ENCODE data around the gene IQGAP2.

IQGAP2 gene

GRCh38 chr5:76462097-76462667, 59.1 kb downstream of the IQGAP2 start:
- no peak for TF ChIP-seq USF1 (IDR thresholded peaks at IDR 0.05)
- no peak for TF ChIP-seq TCF12 (IDR thresholded peaks at IDR 0.05; ENCODE audit: low read depth)
- TF ChIP-seq YY1 (IDR thresholded peaks at IDR 0.05; ENCODE audit: low read depth), result no peak

- no peak for TF ChIP-seq RAD21 (IDR thresholded peaks at IDR 0.05; ENCODE audit: low read depth)
Measured at GRCh38 chr5:76467216-76467615, 64.1 kb downstream of the IQGAP2 start.

GRCh38 chr5:76468635-76469425, 65.7 kb downstream of the IQGAP2 start:
- TF ChIP-seq YY1 (IDR thresholded peaks at IDR 0.05; ENCODE audit: low read depth), result no peak
- TF ChIP-seq FOXM1 (IDR thresholded peaks at IDR 0.05; ENCODE audit: borderline replicate concordance, low read depth), result no peak
- TF ChIP-seq CREB1 (IDR thresholded peaks at IDR 0.05; ENCODE audit: low read depth), result no peak
- no peak for TF ChIP-seq REST (IDR thresholded peaks at IDR 0.05; ENCODE audit: low read depth)
- TF ChIP-seq MAX (IDR thresholded peaks at IDR 0.05), result no peak
- TF ChIP-seq TAF1 (IDR thresholded peaks at IDR 0.05; ENCODE audit: low read depth), result no peak
- TF ChIP-seq CEBPB (IDR thresholded peaks at IDR 0.05), result no peak
- TF ChIP-seq USF1 (IDR thresholded peaks at IDR 0.05), result no peak
- no peak for TF ChIP-seq ZBTB7A (IDR thresholded peaks at IDR 0.05; ENCODE audit: low read depth)
- no peak for TF ChIP-seq EGR1 (IDR thresholded peaks at IDR 0.05)
- no peak for TF ChIP-seq RAD21 (IDR thresholded peaks at IDR 0.05; ENCODE audit: low read depth)
- no peak for TF ChIP-seq NFIC (IDR thresholded peaks at IDR 0.05)
- no peak for TF ChIP-seq EP300 (IDR thresholded peaks at IDR 0.05; ENCODE audit: borderline replicate concordance)
- TF ChIP-seq TEAD4 (IDR thresholded peaks at IDR 0.05), result no peak
- TF ChIP-seq TCF12 (IDR thresholded peaks at IDR 0.05; ENCODE audit: low read depth), result no peak

- TF ChIP-seq YY1 (IDR thresholded peaks at IDR 0.05; ENCODE audit: low read depth) (no peak), NFIC (IDR thresholded peaks at IDR 0.05) (no peak), REST (IDR thresholded peaks at IDR 0.05; ENCODE audit: low read depth) (no peak), FOXM1 (IDR thresholded peaks at IDR 0.05; ENCODE audit: borderline replicate concordance, low read depth) (no peak)
Measured at GRCh38 chr5:76469656-76470290, 66.7 kb downstream of the IQGAP2 start.

- no peak for TF ChIP-seq CREB1 (IDR thresholded peaks at IDR 0.05; ENCODE audit: low read depth)
- no peak for TF ChIP-seq EP300 (IDR thresholded peaks at IDR 0.05; ENCODE audit: borderline replicate concordance)
Measured at GRCh38 chr5:76470976-76471375, 67.9 kb downstream of the IQGAP2 start.

GRCh38 chr5:76471406-76471805, 68.3 kb downstream of the IQGAP2 start:
- TF ChIP-seq TEAD4 (IDR thresholded peaks at IDR 0.05), result no peak
- no peak for TF ChIP-seq TCF12 (IDR thresholded peaks at IDR 0.05; ENCODE audit: low read depth)
- TF ChIP-seq EP300 (IDR thresholded peaks at IDR 0.05; ENCODE audit: borderline replicate concordance), result no peak
- TF ChIP-seq RAD21 (IDR thresholded peaks at IDR 0.05; ENCODE audit: low read depth), result no peak
- no peak for TF ChIP-seq CEBPB (IDR thresholded peaks at IDR 0.05)
- no peak for TF ChIP-seq NFIC (IDR thresholded peaks at IDR 0.05)
- no peak for TF ChIP-seq ZBTB7A (IDR thresholded peaks at IDR 0.05; ENCODE audit: low read depth)
- TF ChIP-seq EGR1 (IDR thresholded peaks at IDR 0.05), result no peak
- no peak for TF ChIP-seq TAF1 (IDR thresholded peaks at IDR 0.05; ENCODE audit: low read depth)

- TF ChIP-seq REST (IDR thresholded peaks at IDR 0.05; ENCODE audit: low read depth) (no peak), FOXM1 (IDR thresholded peaks at IDR 0.05; ENCODE audit: borderline replicate concordance, low read depth) (no peak), TAF1 (IDR thresholded peaks at IDR 0.05; ENCODE audit: low read depth) (no peak), ZBTB7A (IDR thresholded peaks at IDR 0.05; ENCODE audit: low read depth) (no peak), YY1 (IDR thresholded peaks at IDR 0.05; ENCODE audit: low read depth) (no peak), RAD21 (IDR thresholded peaks at IDR 0.05; ENCODE audit: low read depth) (no peak), TCF12 (IDR thresholded peaks at IDR 0.05; ENCODE audit: low read depth) (no peak), EP300 (IDR thresholded peaks at IDR 0.05; ENCODE audit: borderline replicate concordance) (no peak), NFIC (IDR thresholded peaks at IDR 0.05) (no peak), CREB1 (IDR thresholded peaks at IDR 0.05; ENCODE audit: low read depth) (no peak), TEAD4 (IDR thresholded peaks at IDR 0.05) (no peak), USF1 (IDR thresholded peaks at IDR 0.05) (no peak), CEBPB (IDR thresholded peaks at IDR 0.05) (no peak), MAX (IDR thresholded peaks at IDR 0.05) (no peak), EGR1 (IDR thresholded peaks at IDR 0.05) (no peak)
Measured at GRCh38 chr5:76471987-76472334, 68.9 kb downstream of the IQGAP2 start.
